ENCODE data around the gene MRPS7.

The MRPS7 gene

GRCh38 chr17:75267411-75268232, 5.9 kb downstream of the MRPS7 start (continued):
- no peak for TF ChIP-seq ZNF518A (tag by site-specific recombination; conservative IDR thresholded peaks at IDR 0.05; ENCODE audit: low read depth)
- TF ChIP-seq ZNF292 (tag by site-specific recombination; IDR thresholded peaks at IDR 0.05; ENCODE audit: borderline replicate concordance, low read depth) = no peak
- no peak for TF ChIP-seq ZNF501 (tag by site-specific recombination; IDR thresholded peaks at IDR 0.05)
- TF ChIP-seq MEIS1 (CRISPR knock-in tag; IDR thresholded peaks at IDR 0.05; ENCODE audit: borderline replicate concordance) = no peak
- peak; percentile 85 for TF ChIP-seq ZNF394 (tag by site-specific recombination; IDR thresholded peaks at IDR 0.05; ENCODE audit: borderline replicate concordance)
- TF ChIP-seq ZNF529 (tag by site-specific recombination; IDR thresholded peaks at IDR 0.05; ENCODE audit: insufficient replicate concordance) = no peak
- TF ChIP-seq PRDM1 (tag by site-specific recombination; IDR thresholded peaks at IDR 0.05) = no peak
- 0 out of 2 replicates have a peak, but pooled peaks have one; percentile 15 for TF ChIP-seq TRIM28 (IDR thresholded peaks at IDR 0.05; ENCODE audit: borderline replicate concordance, low read length)
- TF ChIP-seq PATZ1 (tag by site-specific recombination; IDR thresholded peaks at IDR 0.05) = peak; percentile 40; the same call in 1 of the 2 replicates
- no peak for TF ChIP-seq ZNF24 (tag by site-specific recombination; IDR thresholded peaks at IDR 0.05)
- TF ChIP-seq ZBTB10 (tag by site-specific recombination; IDR thresholded peaks at IDR 0.05) = no peak
- peak; percentile 43; the same call in 1 of the 2 replicates for TF ChIP-seq SP3 (tag by site-specific recombination; IDR thresholded peaks at IDR 0.05)
- TF ChIP-seq GLI4 (tag by site-specific recombination; IDR thresholded peaks at IDR 0.05) = no peak
- TF ChIP-seq REST (tag by site-specific recombination; IDR thresholded peaks at IDR 0.05) = no peak
- TF ChIP-seq FEZF1 (tag by site-specific recombination; IDR thresholded peaks at IDR 0.05) = no peak
- no peak for TF ChIP-seq ZNF701 (tag by site-specific recombination; IDR thresholded peaks at IDR 0.05)
- TF ChIP-seq OVOL3 (tag by site-specific recombination; IDR thresholded peaks at IDR 0.05) = no peak
- TF ChIP-seq ZNF362 (tag by site-specific recombination; IDR thresholded peaks at IDR 0.05) = no peak
- peak; percentile 79 for TF ChIP-seq GLIS1 (tag by site-specific recombination; IDR thresholded peaks at IDR 0.05)
- no peak for TF ChIP-seq ZNF530 (tag by site-specific recombination; IDR thresholded peaks at IDR 0.05; ENCODE audit: low read depth)
- TF ChIP-seq ZNF274 (IDR thresholded peaks at IDR 0.05; ENCODE audit: low read length) = no peak
- TF ChIP-seq ZNF274 (tag by site-specific recombination; IDR thresholded peaks at IDR 0.05; ENCODE audit: borderline replicate concordance) = no peak
- TF ChIP-seq ZNF677 (tag by site-specific recombination; IDR thresholded peaks at IDR 0.05) = no peak
- TF ChIP-seq ZFP41 (tag by site-specific recombination; IDR thresholded peaks at IDR 0.05; ENCODE audit: borderline replicate concordance) = no peak
- TF ChIP-seq BCL11A (tag by site-specific recombination; IDR thresholded peaks at IDR 0.05; ENCODE audit: low read depth) = no peak

Data from HEK293 (cell line).